K562 (cell line): ENCODE results near the gene SLC12A6. TPM values are rescaled to one million over a fixed set of nuclear protein-coding genes. Genes with fewer than 3 reads are reported as not detected.

Experiments used
- BRF1 ChIP-seq: IDR thresholded peaks from 3 replicates; pipeline ENCODE4 v1.6.1; 2011; ENCODE audit warnings: borderline replicate concordance, mild to moderate bottlenecking; ENCODE audit not compliant: insufficient read length; ENCODE audit errors: extremely low read depth
- CCNT2 ChIP-seq: IDR thresholded peaks from 2 replicates; pipeline ENCODE4 v1.6.1; 2011; ENCODE audit warnings: borderline replicate concordance, low read depth, mild to moderate bottlenecking, moderate library complexity, mixed read lengths, low read length; ENCODE audit not compliant: insufficient read length; ENCODE audit errors: extremely low read depth
- FOXK2 ChIP-seq, 2 experiments: fragments of 450-650 bp; IDR thresholded peaks in 1 of 2; conservative IDR thresholded peaks in 1 of 2; 2 replicates each; pipeline ENCODE4 v1.6.1; 2016; ENCODE audit warnings: low read depth in 2 of 2, mild to moderate bottlenecking in 1 of 2
- L3MBTL2 ChIP-seq: fragments of 450-650 bp; IDR thresholded peaks from 2 replicates; pipeline ENCODE4 v1.6.1; 2016; ENCODE audit warnings: mild to moderate bottlenecking, moderate library complexity
- MEIS2 ChIP-seq: fragments of 450-650 bp; IDR thresholded peaks from 2 replicates; pipeline ENCODE4 v1.6.1; 2014; ENCODE audit warnings: mild to moderate bottlenecking; ENCODE audit not compliant: partially characterized antibody
- NFXL1 ChIP-seq: fragments of 450-650 bp; formaldehyde crosslinking; IDR thresholded peaks from 2 replicates; pipeline ENCODE4 v1.4.0; 2021; ENCODE audit warnings: mild to moderate bottlenecking
- RREB1 ChIP-seq: fragments of 250-450 bp; sonication (Bioruptor Pico); IDR thresholded peaks from 2 replicates; pipeline ENCODE4 v1.4.0; 2020
- SREBF1 ChIP-seq: fragments of 150-350 bp; IDR thresholded peaks from 2 replicates; pipeline ENCODE4 v1.6.1; 2014; ENCODE audit warnings: antibody characterized with exemption, low read depth, low read length, borderline replicate concordance
- TGIF2 ChIP-seq: sonication (generic); formaldehyde crosslinking; IDR thresholded peaks from 2 replicates; pipeline ENCODE4 v1.8.1; 2022; ENCODE audit warnings: mild to moderate bottlenecking, missing genetic modification reagents, moderate library complexity
- YY1 ChIP-seq, 3 experiments: IDR thresholded peaks; 2 replicates each; pipeline ENCODE4 v1.6.1; 2011; ENCODE audit warnings: low read length in 2 of 3, mild to moderate bottlenecking in 2 of 3, moderate library complexity in 2 of 3, borderline replicate concordance in 1 of 3, control low read depth in 1 of 3, low read depth in 1 of 3; ENCODE audit not compliant: insufficient read depth in 3 of 3, insufficient replicate concordance in 2 of 3, control insufficient read depth in 1 of 3, insufficient read length in 1 of 3; ENCODE audit errors: extremely low read depth in 1 of 3
- ZNF146 ChIP-seq: IDR thresholded peaks from one replicate; pipeline ENCODE4 v1.6.1; 2018; ENCODE audit warnings: missing compliant biosample characterization; ENCODE audit not compliant: unreplicated experiment
- ZNF263 ChIP-seq: sonication (generic); formaldehyde crosslinking; IDR thresholded peaks from 2 replicates; pipeline ENCODE4 v1.8.0; 2022; ENCODE audit warnings: mild to moderate bottlenecking, missing genetic modification reagents, borderline replicate concordance
- ZNF41 ChIP-seq: fragments of 250-450 bp; sonication (Bioruptor Pico); conservative IDR thresholded peaks from 2 replicates; pipeline ENCODE4 v1.4.0; 2020; ENCODE audit warnings: mild to moderate bottlenecking
- ZNF655 ChIP-seq: fragments of 250-450 bp; sonication (Bioruptor Pico); IDR thresholded peaks from 2 replicates; pipeline ENCODE4 v1.5.0; 2021
- polyA plus RNA-seq, 8 experiments: library from polyadenylated mRNA; depleted of rRNA in 4 of 8; stranded (reverse) in 5 of 8; unstranded in 3 of 8; fragments of >200 nt; fragmentation: Nextera tagmentation in 2 of 8; fragmentation: Illumina TruSeq in 1 of 8; extraction: Ambion mirVana in 2 of 8; extraction: Trizol in 1 of 8; gene quantifications; 2 replicates each; pipeline versions ENCODE4 v1.2.1 to v1.2.3, GENCODE V29; 2011 to 2014; ENCODE audit warnings: inconsistent platforms in 1 of 8, missing spikeins in 1 of 8
- total RNA-seq, 7 experiments: library from RNA; depleted of rRNA in 6 of 7; stranded (reverse); fragments of >200 nt in 6 of 7; fragmentation: Illumina TruSeq in 2 of 7; extraction: Trizol in 2 of 7; gene quantifications; 2 replicates each; pipeline versions ENCODE4 v1.2.1 to v1.2.3, GENCODE V29; 2011 to 2021; ENCODE audit warnings: low replicate concordance in 1 of 7

The SLC12A6 gene
- total and polyA plus RNA-seq, 9 of the 15 experiments (the other 6 are each of a cell fraction or from before 2014, with no cell fraction given), result 1.4 to 16.4 (median 6.7) TPM

GRCh38 chr15:34337557-34338306 lies at the start of gene SLC12A6 (continued):
- TF ChIP-seq SREBF1, result no peak
- no peak for TF ChIP-seq BRF1
- TF ChIP-seq FOXK2 (conservative IDR thresholded peaks at IDR 0.05 in 1 of 2, IDR thresholded peaks at IDR 0.05 in 1 of 2; ENCODE audit: low read depth in 2 of 2), result peak; percentile 78 to 81; a peak in 3 of 4 replicates
- TF ChIP-seq ZNF655 (CRISPR knock-in tag), result no peak
- TF ChIP-seq YY1 (IDR thresholded peaks at IDR 0.05; ENCODE audit: borderline replicate concordance in 1 of 3, control insufficient read depth in 1 of 3, extremely low read depth in 1 of 3, insufficient read depth in 3 of 3, insufficient read length in 1 of 3, insufficient replicate concordance in 2 of 3, low read depth in 1 of 3, low read length in 2 of 3), result peak in 1 of 3 experiments; percentile 52
- no peak for TF ChIP-seq ZNF41 (CRISPR knock-in tag)
- TF ChIP-seq MEIS2, result peak; percentile 71
- no peak for TF ChIP-seq NFXL1 (CRISPR knock-in tag)
- no peak for TF ChIP-seq TGIF2
- no peak for TF ChIP-seq ZNF146
- peak; percentile 89 for TF ChIP-seq CCNT2
- no peak for TF ChIP-seq RREB1
- peak; percentile 64 for TF ChIP-seq L3MBTL2
- peak; percentile 43; the same call in 1 of the 2 replicates for TF ChIP-seq ZNF263 (CRISPR knock-in tag)
